KMS-11 (cell line): Measurements from ENCODE around the gene ANXA8.
"Not testable (repeated sequence)": the region's sequence is repeated elsewhere in the genome, so short reads cannot be mapped to it uniquely, and the experiment has no call there.

Source experiments
- H2AFZ ChIP-seq: fragments of 200-600 bp; sonication (generic); 2 replicates; pipeline ENCODE4 v1.6.1; 2016; ENCODE audit warnings: antibody characterized with exemption, mixed run types, low read depth
- H3K27ac ChIP-seq: fragments of 200-600 bp; sonication (generic); 2 replicates; pipeline ENCODE4 v1.6.1; 2016; ENCODE audit warnings: mild to moderate bottlenecking, mixed run types
- H3K27me3 ChIP-seq: fragments of 200-600 bp; sonication (generic); 2 replicates; pipeline ENCODE4 v1.6.1; 2017; ENCODE audit warnings: mild to moderate bottlenecking, low read depth, mixed run types, moderate library complexity; ENCODE audit not compliant: insufficient read depth
- H3K36me3 ChIP-seq: fragments of 200-600 bp; sonication (generic); 2 replicates; pipeline ENCODE4 v1.6.1; 2017; ENCODE audit warnings: mild to moderate bottlenecking, mixed run types; ENCODE audit not compliant: insufficient read depth
- H3K4me1 ChIP-seq: fragments of 200-600 bp; sonication (generic); 2 replicates; pipeline ENCODE4 v1.6.1; 2016; ENCODE audit warnings: mild to moderate bottlenecking, low read depth, mixed run types; ENCODE audit not compliant: poor library complexity, severe bottlenecking
- H3K4me2 ChIP-seq: fragments of 200-600 bp; sonication (generic); 2 replicates; pipeline ENCODE4 v1.7.0; 2016; ENCODE audit warnings: mild to moderate bottlenecking, mixed run types
- H3K4me3 ChIP-seq: fragments of 200-600 bp; sonication (generic); IDR thresholded peaks from 2 replicates; pipeline ENCODE4 v1.6.1; 2017; ENCODE audit warnings: low read depth, low read length, mixed read lengths; ENCODE audit not compliant: insufficient read depth
- H3K79me2 ChIP-seq: fragments of 200-600 bp; sonication (generic); 2 replicates; pipeline ENCODE4 v1.6.1; 2016; ENCODE audit warnings: low read depth, mixed run types; ENCODE audit not compliant: insufficient read depth
- H3K9ac ChIP-seq: fragments of 200-600 bp; sonication (generic); 2 replicates; pipeline ENCODE4 v1.6.1; 2016; ENCODE audit warnings: mild to moderate bottlenecking, mixed run types
- H4K20me1 ChIP-seq: fragments of 200-600 bp; sonication (generic); 2 replicates; pipeline ENCODE4 v1.6.1; 2016; ENCODE audit warnings: mild to moderate bottlenecking, mixed run types; ENCODE audit not compliant: insufficient read depth

Gene ANXA8

GRCh38 chr10:47483923-47484322, at the start of gene ANXA8:
Gene ANXA8 (minus strand): TSS chr10:47484115. CDS start chr10:47483933, 182 bp downstream.
- not testable (repeated sequence) for H3K4me1 ChIP-seq, H3K4me3 ChIP-seq, H3K4me2 ChIP-seq, H2AFZ ChIP-seq, H3K27ac ChIP-seq, H3K27me3 ChIP-seq, H3K36me3 ChIP-seq, H3K9ac ChIP-seq, H3K79me2 ChIP-seq, H4K20me1 ChIP-seq

GRCh38 chr10:47523475-47523874, 39.6 kb upstream of the ANXA8 start, which contains the start of gene AGAP9:
Gene AGAP9 (minus strand): TSS chr10:47523638. CDS start chr10:47523526, 112 bp downstream.
- H3K9ac ChIP-seq, H3K4me2 ChIP-seq, H3K27me3 ChIP-seq, H3K4me3 ChIP-seq, H3K36me3 ChIP-seq, H4K20me1 ChIP-seq, H3K79me2 ChIP-seq, H2AFZ ChIP-seq, H3K4me1 ChIP-seq, H3K27ac ChIP-seq: not testable (repeated sequence)

GRCh38 chr10:47502313-47502712, 18.4 kb upstream of the ANXA8 start:
- not testable (repeated sequence) for H2AFZ ChIP-seq, H3K4me2 ChIP-seq, H4K20me1 ChIP-seq, H3K27me3 ChIP-seq, H3K4me3 ChIP-seq, H3K27ac ChIP-seq, H3K79me2 ChIP-seq, H3K36me3 ChIP-seq, H3K4me1 ChIP-seq, H3K9ac ChIP-seq

- not testable (repeated sequence) for H2AFZ ChIP-seq, H3K4me2 ChIP-seq, H3K36me3 ChIP-seq, H3K79me2 ChIP-seq, H3K9ac ChIP-seq, H3K27me3 ChIP-seq, H3K4me3 ChIP-seq, H3K27ac ChIP-seq, H3K4me1 ChIP-seq, H4K20me1 ChIP-seq
These were observed 10.3 kb upstream of the ANXA8 start for GRCh38 chr10:47494226-47494625.

DNA sequence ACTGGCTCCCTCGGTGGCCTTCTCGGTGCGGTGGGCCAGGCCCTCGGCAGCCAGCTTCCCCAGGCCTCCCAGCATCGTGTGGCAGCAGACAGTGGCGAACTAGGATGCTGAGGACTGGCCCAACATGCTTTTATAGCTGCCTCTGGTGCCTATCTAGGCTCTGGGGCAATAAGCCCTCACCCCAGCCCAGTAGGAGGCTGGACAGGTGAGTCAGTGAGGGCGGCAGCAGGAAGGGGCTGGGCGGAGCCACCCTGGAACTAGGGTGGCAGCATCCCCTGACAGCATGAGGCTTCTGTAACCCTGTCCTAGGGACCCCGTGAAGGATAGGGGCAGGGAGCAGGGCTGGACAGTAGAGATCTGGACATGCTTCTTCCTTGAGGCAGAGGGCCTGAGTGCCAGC, 7.7 kb upstream of the ANXA8 start, which contains the start of gene FAM25G:
TSS of gene FAM25G (minus strand) at position 101 of the 400 bp plus-strand sequence. CDS start at position 75, 26 bp downstream.
- not testable (repeated sequence) for H3K27ac ChIP-seq, H3K4me3 ChIP-seq, H3K9ac ChIP-seq, H3K4me2 ChIP-seq, H3K4me1 ChIP-seq, H2AFZ ChIP-seq, H3K27me3 ChIP-seq, H3K79me2 ChIP-seq, H4K20me1 ChIP-seq, H3K36me3 ChIP-seq

DNA sequence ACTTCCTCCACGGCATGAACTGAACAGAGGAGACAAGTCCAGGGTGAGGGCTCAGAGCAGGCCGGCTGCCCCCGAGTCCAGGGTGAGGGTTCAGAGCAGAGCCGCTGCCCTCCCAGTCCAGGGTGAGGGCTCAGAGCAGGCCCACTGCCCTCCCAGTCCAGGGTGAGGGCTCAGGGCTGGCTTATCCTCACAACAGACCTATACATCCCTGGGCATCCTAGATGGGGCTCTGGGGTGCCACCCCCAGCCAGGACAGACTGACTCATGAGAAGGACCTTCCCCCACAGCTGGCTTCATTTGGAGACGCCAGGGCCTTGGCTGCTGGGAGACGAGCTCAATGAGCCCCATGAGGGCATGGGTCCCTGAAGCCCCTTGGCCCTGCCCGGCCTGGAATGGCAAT, 5.7 kb upstream of the ANXA8 start:
- H3K4me1 ChIP-seq, H3K27ac ChIP-seq, H3K79me2 ChIP-seq, H3K36me3 ChIP-seq, H3K27me3 ChIP-seq, H3K9ac ChIP-seq, H3K4me2 ChIP-seq, H4K20me1 ChIP-seq, H2AFZ ChIP-seq, H3K4me3 ChIP-seq: not testable (repeated sequence)

GRCh38 chr10:47485943-47486342, 2.0 kb upstream of the ANXA8 start:
- not testable (repeated sequence) for H3K27me3 ChIP-seq, H3K27ac ChIP-seq, H4K20me1 ChIP-seq, H3K36me3 ChIP-seq, H3K79me2 ChIP-seq, H3K4me2 ChIP-seq, H3K9ac ChIP-seq, H2AFZ ChIP-seq, H3K4me1 ChIP-seq, H3K4me3 ChIP-seq

- not testable (repeated sequence) for H3K27ac ChIP-seq, H4K20me1 ChIP-seq, H3K79me2 ChIP-seq, H2AFZ ChIP-seq, H3K9ac ChIP-seq, H3K27me3 ChIP-seq, H3K36me3 ChIP-seq, H3K4me1 ChIP-seq, H3K4me2 ChIP-seq, H3K4me3 ChIP-seq
These were observed 871 bp upstream of the ANXA8 start for GRCh38 chr10:47484786-47485185.

DNA sequence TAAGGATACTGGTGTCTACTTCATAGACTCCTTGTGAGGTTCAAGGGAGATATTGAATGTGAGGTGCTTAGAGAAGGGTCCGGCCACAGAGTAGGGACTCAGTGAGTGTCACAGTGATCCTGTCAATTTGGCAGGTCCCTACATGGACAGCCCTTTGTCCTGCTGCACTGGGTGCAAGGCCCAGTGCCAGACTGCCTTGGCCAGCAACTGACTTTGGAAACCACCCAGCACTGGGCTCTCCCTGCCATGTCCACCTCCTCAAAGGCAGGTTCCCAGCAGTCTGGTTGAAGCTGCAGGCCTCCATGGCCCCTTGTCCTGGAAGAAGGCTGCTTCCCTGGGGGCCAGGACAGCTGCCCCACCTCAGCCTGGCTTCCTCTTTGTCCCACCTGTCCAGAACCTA, 1.5 kb downstream of the ANXA8 start:
- H3K4me1 ChIP-seq, H3K9ac ChIP-seq, H3K4me3 ChIP-seq, H3K4me2 ChIP-seq, H3K79me2 ChIP-seq, H3K27ac ChIP-seq, H4K20me1 ChIP-seq, H3K36me3 ChIP-seq, H3K27me3 ChIP-seq, H2AFZ ChIP-seq: not testable (repeated sequence)

DNA sequence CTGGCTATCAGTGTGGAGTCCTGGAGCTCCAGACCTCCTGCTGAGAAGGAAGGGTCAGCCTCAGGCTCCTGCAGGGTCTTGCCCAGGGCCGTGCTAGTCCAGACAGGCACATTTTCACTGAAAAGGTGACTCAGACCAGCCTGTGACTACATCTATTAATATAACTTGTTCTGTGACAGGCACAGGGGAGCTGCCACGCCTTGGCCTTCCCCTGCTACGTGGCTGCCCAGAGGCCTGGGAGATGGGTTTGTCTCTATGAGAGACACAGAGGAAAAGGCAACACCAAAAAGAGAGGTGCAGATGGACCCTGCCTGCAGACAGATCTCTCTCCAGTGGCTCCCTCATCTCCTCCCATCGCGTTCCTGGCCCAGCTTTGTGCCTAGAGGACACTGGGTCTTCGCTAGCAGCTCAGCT, 2.1 kb downstream of the ANXA8 start:
- not testable (repeated sequence) for H3K27ac ChIP-seq

More for the DNA sequence above, 2.1 kb downstream of the ANXA8 start:
- H3K4me3 ChIP-seq, H3K4me1 ChIP-seq, H3K27me3 ChIP-seq, H3K9ac ChIP-seq, H3K36me3 ChIP-seq, H2AFZ ChIP-seq, H4K20me1 ChIP-seq, H3K79me2 ChIP-seq, H3K4me2 ChIP-seq: not testable (repeated sequence)
